Activated T-helper 9 cell treated with anti-CD3 and anti-CD28 coated beads, Interleukin-2, amount 50 U/mL, for 16 hours (primary cell): Measurements from ENCODE around the gene C7orf25.

Source experiments
- DNase-seq: peaks from one replicate; pipeline ENCODE4 v3.0.0-alpha.2; 2020; ENCODE audit warnings: low read depth

C7orf25 gene

GRCh38 chr7:42911454-42912447 lies at the start of gene C7orf25:
C7orf25 (minus strand) TSS chr7:42912070; CDS start chr7:42910900, 1,170 bp downstream.
- peak; percentile 93 for DNase-seq

GRCh38 chr7:42961170-42961569 lies 49.3 kb upstream of the C7orf25 start:
- DNase-seq, result no peak

GRCh38 chr7:42960762-42961161 lies 48.9 kb upstream of the C7orf25 start:
- no peak for DNase-seq

GRCh38 chr7:42959549-42959948 lies 47.7 kb upstream of the C7orf25 start:
- DNase-seq, result no peak

- no peak for DNase-seq
Observed at GRCh38 chr7:42956062-42956461, 44.2 kb upstream of the C7orf25 start.

GRCh38 chr7:42953994-42954393 lies 42.1 kb upstream of the C7orf25 start:
- DNase-seq, result no peak

GRCh38 chr7:42952328-42952727 lies 40.5 kb upstream of the C7orf25 start:
- no peak for DNase-seq

- no peak for DNase-seq
Observed at GRCh38 chr7:42950417-42950816, 38.5 kb upstream of the C7orf25 start.

- DNase-seq, result no peak
Observed at GRCh38 chr7:42947521-42947920, 35.7 kb upstream of the C7orf25 start.

- DNase-seq, result no peak
Observed at GRCh38 chr7:42946627-42946950, 34.7 kb upstream of the C7orf25 start.

GRCh38 chr7:42945821-42946626 lies 34.2 kb upstream of the C7orf25 start:
- DNase-seq, result no peak

GRCh38 chr7:42940985-42941847 lies 29.3 kb upstream of the C7orf25 start:
- peak; percentile 57 for DNase-seq

- no peak for DNase-seq
Observed at GRCh38 chr7:42939457-42940240, 27.8 kb upstream of the C7orf25 start.

GRCh38 chr7:42935861-42936260 lies 24.0 kb upstream of the C7orf25 start:
- DNase-seq, result no peak

- DNase-seq, result no peak
Observed at GRCh38 chr7:42934291-42934690, 22.4 kb upstream of the C7orf25 start.

- no peak for DNase-seq
Observed at GRCh38 chr7:42932811-42933591, 21.1 kb upstream of the C7orf25 start.

GRCh38 chr7:42931834-42932651 lies 20.2 kb upstream of the C7orf25 start, which contains the start of the genes MRPL32 and PSMA2:
MRPL32 (plus strand) TSS chr7:42932376; CDS start chr7:42932387, 11 bp downstream.
PSMA2 (minus strand) TSS chr7:42932174; CDS start chr7:42932158, 16 bp downstream.
- peak; percentile 91 for DNase-seq

GRCh38 chr7:42931447-42931833 lies 19.6 kb upstream of the C7orf25 start:
- no peak for DNase-seq

- no peak for DNase-seq
Observed at GRCh38 chr7:42930889-42931288, 19.0 kb upstream of the C7orf25 start.
